ENCODE data around the gene PCMT1.
A peak's percentile ranks its signal among the peaks of the same experiment; 100 is the strongest.
"Not testable (repeated sequence)": the region's sequence is repeated elsewhere in the genome, so short reads cannot be mapped to it uniquely, and the experiment has no call there.

The PCMT1 gene

DNA sequence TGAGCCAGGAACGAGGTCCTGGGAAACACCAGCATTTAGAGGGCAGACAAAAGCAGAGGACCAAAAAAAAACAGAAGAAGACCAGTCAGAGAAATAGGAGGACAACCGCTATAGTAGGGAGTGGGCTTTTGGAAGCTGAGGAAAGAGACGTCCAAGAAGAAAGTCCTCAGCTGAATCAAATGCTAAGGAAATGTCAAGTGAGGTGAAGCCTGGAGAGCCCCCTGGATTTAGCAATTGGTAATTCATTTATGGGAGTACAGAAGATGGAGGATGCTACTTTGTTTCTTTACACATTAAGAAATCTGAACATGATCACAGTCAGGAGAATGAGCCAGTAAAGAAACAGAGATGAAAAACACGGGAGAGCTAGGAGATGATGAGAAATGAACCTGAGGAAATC lies 73.5 kb downstream of the PCMT1 start:
- DNase-seq = no peak

DNA sequence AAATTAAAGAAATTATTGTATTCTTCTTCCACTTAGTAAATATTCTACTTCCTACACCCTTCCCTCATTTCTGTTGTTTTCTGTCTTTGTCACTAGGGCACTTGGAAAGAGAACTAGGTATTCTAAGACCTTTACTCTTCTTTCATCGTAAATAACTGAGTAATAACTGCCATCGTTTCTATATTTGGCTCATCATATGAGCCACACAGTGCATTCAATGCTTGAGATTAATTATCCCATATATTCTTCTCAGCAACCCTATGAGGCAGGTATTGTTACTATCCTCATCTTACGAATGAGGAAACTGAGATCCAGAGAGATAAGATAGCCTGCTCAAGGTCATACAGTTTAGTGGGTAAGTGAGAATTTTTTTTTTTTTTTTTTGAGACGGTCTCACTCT lies 75.8 kb downstream of the PCMT1 start:
- DNase-seq = no peak

DNA sequence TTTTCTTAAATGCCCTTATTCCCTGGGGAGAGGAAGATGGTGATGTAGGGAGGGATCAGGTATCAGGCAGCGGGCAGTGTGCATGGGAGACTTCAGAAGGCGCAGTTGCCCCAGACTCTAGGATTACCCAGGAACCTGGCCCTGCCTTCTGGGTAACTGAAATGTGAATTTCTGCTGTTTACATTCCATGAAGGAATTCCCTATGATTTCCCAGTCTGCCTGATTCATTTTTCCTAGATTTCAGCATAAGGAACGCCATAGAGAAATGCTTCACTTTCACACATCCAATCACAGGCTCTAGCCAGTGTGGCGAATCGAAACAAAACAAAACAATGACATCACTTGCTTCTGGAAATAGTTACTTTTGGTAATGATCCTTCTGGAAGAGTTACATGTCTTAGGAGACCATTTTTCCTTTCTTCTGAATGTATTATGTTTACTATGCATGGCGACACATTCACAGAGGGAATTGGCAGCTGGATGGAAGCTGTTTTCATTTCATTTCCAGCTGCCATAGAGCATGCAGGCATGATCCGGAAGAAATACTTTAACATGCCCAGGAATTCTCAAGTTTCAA lies 81.3 kb downstream of the PCMT1 start:
- no peak for DNase-seq

DNA sequence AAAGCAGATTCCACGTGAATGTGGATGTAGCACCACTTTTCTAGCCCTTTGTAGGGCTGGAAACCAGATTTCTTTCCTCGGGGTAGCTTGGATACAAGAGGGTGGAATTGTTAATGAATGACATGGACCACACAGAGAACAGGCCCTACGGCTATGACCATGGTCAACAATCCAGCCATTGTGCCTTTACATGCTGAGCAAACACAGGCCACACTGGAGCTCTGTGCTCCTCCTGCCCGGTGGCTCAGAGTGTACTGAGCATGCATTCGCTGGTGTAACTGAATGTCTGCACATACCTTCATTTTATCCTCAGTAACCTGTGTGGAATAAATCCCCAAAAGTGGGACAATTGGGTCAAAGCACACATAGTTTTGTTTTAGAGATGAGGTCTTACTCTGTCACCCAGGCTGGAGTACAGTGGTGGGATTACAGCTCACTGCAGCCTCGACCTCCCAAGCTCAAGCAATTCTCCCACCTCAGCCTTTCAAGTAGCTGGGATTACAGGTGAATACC lies 81.8 kb downstream of the PCMT1 start:
- DNase-seq = no peak

DNA sequence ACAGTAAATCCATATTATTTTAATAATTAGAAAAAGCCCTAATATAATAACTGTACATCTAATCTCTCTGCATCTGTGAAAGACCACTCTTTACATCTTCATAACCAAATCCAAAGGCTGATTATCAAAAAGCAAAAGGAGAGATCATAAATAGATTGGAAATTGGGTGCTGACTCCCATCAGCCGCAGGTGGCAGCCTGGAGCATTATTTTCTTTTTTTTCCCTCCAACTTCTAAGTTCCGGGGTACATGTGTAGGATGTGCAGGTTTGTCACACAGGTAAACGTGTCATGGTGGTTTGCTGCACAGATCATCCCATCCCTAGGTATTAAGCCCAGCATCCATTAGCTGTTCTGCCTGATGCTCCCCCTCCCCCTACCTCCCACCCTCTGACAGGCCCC lies 84.1 kb downstream of the PCMT1 start:
- DNase-seq = no peak

DNA sequence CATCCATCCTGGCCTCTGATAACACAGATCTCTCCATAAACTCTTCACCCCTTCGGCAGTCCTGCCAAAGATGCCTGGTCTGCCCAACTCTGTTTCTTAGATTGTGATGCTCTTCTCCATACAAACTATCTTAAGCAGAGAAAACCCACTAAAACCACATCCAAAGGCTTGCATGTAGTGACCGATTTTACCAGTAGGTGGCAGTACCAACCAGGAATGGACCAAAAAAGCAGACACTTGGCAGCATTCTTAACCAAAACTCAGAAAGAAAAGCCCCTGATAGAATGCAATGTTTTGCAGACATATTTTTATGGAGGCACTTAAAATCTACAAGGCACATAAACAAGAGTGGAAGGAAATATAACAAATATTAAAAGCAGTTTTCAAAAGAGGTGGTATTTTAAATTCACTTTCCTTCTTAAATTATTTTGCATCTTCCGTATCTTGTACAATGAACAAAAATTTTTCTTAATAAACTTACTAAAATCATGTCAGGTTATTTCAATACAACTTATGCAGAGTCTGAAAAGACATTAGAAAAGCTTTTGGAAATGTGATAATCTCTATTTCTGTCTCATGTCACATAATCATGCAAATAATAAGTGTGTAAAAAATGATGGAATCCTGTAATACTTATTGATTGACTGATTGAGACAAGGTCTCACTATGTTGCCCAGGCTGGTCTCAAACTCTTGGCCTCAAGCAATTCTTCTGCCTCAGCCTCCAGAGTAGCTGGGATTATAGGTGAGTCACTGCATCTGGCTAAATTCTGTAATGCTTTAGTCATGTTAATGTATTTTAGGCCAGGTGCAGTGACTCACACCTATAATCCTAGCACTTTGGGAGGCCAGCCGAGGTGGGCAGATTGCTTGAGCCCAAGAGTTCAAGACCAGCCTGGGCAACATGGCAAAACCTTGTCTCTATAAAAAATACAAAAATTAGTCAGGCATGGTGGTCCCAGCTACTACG lies 85.3 kb downstream of the PCMT1 start:
- peak in 1 of 2 experiments; percentile 3 for DNase-seq

DNA sequence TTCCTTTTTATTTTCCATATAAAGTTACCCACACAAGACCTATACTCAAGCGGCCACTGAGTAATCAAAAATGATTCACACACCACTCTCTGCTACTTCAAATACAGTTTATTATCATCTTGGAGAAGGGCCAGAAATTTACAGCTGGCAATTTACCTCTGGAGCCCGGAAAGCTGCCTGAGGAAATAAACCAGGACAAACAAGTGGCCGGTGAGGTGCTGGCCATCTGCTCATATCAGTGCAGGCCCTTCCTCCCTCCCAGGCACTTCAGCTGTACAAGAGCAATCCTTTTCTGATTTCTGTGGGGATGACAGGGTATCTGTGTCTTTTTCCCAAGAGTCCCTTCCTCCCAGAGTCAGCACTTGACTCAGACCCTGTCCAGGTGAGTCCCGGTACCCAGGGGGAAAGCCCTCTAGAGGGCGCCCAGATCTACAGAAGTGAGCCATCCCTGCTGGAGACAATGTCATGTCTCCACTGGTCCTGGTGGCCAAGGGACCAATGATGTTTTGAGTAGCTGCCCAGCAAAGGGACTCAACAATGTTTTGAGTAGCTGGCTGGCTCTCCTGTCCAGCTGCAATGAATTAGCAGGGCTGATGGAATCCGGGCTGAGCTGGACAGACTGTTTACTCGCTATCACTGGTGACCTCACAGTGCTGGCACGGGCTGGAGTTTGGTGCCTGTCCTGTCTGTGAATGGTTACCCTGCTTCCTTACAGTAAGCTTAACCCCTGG lies 91.0 kb downstream of the PCMT1 start:
- DNase-seq = no peak

DNA sequence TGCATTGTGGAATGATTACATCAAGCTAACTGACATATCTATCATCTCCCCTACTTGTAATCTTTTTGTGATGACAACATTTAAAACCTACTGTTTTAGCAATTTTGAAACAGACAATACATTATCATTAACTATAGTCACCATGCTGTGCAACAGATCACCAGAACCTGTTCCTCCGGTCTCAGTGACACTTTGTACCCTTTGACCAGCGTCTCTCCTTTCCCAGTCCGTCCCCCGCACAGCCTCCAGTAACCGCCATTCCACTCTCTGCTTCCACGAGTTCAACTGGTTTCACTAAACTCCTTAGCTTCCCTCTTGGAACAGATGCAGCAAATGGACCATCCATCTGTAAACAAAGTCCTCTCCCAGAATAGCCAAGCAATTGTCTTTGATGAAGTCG lies 92.8 kb downstream of the PCMT1 start:
- no peak for DNase-seq

DNA sequence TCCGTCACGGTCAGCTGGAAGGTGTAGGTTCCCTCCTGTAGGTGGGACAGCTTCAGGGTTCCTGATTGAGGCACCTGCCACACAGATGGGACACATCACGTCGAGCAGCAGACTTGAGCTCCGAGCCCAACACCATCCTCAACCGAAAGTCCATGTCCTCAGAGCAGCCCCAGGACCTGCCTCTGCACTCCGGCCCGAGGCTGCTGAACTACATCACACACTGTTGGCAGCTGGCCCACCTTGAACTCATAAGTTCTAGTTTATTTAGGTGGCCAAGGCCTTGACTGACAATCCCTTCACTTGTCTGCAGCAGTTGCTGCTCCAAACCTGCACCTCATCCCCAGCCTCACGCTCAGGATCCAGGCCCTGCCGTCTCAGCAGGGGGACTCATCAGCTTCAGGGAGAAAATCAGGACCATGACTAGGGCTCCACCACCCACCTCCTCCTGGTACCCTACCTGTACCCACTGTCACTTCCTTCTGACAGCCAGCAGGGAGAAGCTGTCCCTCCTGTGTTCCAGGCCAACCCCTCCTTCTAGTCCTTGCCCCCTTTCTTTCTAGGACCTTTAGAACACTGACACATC lies 93.6 kb downstream of the PCMT1 start:
- DNase-seq = no peak

DNA sequence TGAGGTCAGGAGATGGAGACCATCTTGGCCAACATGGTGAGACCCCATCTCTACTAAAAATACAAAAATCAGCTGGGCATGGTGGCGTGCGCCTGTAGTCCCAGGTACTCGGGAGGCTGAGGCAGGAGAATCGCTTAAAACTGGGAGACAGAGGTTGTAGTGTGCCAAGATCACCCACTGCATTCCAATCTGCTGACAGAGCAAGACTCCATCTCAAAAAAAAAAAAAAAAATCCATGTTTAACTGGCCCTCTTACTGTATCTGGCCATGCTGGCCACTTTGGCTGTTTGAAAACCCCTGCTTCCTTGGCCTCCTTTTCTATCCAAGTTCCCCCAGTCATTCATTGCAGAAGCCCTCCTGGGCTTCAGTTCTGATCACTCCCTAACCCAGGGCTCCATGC lies 94.5 kb downstream of the PCMT1 start:
- DNase-seq = not testable (repeated sequence)

DNA sequence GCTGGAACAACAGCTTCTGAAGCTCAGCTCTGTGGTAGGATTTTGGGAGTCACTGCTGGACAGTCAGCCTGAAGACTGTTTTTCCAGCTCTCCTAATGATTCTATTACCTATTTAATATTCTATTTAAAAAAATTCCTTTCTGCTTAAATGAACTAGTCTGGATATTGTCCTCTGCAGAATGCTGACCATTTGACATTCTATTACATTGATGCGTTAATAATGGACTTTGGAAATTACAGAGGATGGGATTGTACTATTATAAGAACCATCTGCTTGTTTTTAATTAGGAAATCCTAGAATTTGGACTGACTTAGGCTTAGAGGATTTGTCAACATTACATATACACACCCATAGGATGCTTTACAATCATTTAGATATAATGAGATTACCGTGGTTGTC lies 94.9 kb downstream of the PCMT1 start:
- DNase-seq = no peak

DNA sequence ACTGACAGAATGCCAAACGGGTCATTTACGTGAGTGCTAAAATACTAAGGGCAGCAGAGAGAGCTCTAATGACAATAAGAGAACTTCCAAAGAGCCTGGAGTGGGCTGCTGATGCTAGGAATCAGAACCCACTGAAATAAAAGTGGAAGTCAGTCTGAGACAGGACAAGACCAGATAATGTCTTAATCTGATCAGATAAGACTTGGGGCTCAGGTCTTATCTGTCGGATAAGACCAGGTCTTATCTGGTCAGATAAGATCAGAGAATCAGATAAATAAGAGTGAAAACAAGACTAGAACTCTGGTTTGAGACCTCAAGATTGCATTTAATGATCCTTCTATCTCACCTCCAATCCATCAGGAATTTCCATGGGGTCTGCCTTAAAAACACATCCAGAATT lies 96.0 kb downstream of the PCMT1 start:
- no peak for DNase-seq

DNA sequence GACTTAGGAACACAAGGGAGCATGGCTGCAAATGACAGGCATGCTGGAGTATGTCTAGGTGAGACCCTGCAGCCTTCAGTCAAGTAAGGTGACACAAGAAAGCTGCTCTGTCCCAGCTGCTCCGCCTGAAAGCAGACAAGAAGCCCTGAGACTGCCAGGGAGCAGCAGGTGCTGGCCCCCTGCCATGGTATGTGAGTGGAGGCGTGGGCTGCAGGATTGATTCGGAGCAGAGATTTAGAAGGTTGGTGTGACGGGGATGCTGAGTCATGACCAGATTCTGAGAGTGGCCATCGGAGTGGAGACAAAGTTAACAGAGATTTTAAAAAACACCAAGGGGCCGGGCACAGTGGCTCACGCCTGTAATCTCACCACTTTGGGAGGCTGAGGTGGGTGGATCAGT lies 96.8 kb downstream of the PCMT1 start:
- no peak for DNase-seq

DNA sequence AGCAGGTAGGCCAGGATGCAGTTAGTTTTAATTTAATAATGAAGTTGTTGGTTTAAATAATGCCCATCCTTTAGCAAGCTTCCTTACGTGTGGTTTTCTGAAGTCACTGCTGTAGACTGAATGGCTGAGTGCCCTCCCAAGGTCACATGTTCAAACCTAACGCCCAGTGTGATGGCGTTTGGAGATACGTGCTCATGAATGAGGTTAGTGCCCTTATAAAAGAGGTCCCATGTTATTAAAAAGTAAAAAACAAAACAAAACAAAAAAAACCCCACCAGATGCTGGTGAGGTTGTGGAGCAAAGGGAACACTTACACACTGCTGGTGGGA lies 98.4 kb downstream of the PCMT1 start:
- no peak for DNase-seq

DNA sequence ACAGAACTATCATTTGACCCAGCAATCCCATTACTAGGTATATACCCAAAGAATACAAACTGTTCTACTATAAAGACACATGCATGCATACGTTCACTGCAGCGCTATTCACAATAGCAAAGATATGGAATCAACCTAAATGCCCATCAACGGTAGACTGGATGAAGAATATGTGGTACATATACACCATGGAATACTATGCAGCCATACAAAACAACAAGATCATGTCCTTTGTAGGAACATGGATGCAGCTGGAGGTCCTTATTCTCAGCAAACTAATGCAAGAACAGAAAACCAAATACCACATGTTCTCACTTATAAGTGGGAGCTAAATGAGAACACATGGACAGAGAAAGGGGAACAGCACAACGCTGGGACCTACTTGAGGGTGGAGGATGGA lies 98.8 kb downstream of the PCMT1 start:
- DNase-seq = not testable (repeated sequence)

DNA sequence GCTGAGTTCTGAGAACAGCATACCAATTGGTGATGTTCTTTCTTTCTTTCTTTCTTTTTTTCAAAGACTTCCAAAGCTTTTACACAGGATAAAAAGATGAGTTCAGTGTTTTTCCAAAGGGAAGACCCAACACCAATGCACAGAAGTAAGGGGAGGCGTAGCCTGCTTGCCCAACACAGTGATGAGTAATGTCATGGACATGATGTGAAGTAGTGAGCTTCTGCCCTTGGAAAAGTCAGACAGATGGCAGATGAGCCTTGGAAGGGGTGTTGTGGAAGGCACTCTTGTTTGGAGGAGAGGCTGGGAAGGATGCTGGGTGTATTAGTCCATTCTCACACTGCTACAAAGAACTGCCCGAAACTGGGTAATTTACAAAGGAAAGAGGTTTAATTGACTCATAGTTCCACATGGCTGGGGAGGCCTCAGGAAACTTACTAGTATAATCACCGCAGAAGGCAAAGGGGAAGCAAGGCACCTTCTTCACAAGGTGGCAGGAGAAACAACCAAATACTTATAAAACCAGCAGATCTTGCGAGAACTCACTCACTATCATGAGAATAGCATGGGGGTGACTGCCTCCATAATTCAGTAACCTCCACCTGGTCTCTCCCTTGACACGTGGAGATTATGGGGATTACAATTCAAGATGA lies 102.0 kb downstream of the PCMT1 start:
- DNase-seq = no peak

DNA sequence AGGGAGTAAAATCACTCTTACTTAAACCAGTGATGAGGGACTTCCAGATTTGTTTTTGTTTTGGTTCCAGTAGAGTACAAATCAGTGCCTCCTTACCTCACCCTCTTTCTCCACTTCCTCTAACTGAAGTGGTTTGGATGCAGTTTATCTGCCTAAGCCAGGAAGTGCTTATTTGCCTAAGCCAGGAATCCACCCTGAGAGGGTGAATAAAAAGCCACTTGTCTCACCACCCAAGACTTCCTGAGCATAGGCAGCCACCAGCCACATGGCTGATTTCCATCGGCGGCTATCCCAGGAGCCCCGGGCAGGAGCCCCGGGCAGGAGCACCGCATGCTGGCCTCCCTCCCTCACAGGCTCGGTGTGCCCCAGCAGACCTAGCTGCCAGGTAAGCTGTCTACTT lies 102.6 kb downstream of the PCMT1 start:
- no peak for DNase-seq

DNA sequence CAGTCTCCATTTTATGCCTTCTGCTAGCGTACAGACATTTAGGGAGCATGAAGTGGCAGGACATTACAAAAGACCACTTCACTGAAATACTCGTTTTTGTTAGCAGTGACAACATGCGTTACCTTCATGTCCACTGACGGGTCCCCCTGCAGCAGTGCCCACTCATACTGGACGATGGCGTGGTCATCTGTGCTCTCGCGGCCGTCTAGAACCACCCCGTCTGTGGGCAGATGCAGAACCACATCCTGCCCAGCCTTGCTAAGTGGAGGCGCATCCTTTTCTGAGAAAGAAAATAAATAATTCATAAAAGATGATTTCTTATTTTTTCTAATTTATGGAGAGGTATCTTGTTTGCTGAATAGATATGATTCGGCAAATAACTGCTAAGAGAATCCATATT lies 103.3 kb downstream of the PCMT1 start:
- no peak for DNase-seq

DNA sequence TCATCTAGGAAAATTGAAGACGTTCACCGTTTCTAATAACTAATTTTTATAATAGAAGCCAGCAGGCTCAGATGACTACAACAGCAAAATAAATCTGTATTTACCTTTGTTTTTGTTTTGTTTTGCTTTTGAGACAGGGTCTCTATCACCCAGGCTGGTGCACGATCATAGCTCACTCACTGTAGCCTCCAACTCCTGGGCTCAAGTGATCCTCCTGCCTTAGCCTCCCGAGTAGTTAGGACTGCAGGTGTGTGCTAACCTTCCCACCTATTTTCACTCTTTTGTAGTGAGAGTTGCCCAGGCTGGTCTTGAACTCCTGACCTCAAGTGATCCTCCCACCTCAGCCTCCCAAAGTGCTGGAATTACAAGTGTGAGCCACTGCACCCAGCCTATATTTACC lies 104.5 kb downstream of the PCMT1 start:
- not testable (repeated sequence) for DNase-seq

DNA sequence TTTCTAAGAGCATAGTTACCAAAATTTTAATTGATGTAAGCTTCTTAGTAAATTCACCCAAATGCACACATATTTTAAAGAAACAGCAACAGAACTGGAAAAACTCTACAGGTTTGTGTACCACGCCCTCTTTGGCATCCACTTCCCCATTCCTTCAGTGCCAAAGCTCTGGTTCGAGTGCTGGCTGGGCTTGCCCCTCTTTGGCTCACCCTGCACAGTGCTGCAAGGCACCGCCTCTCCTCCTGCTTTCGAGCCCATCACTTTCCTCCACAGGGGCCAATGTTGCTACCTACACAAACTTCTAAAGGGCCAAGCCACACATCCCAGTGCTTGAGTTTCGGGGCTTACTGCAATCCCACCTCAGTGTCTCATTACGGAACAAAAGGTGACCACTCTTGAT lies 105.0 kb downstream of the PCMT1 start:
- no peak for DNase-seq

DNA sequence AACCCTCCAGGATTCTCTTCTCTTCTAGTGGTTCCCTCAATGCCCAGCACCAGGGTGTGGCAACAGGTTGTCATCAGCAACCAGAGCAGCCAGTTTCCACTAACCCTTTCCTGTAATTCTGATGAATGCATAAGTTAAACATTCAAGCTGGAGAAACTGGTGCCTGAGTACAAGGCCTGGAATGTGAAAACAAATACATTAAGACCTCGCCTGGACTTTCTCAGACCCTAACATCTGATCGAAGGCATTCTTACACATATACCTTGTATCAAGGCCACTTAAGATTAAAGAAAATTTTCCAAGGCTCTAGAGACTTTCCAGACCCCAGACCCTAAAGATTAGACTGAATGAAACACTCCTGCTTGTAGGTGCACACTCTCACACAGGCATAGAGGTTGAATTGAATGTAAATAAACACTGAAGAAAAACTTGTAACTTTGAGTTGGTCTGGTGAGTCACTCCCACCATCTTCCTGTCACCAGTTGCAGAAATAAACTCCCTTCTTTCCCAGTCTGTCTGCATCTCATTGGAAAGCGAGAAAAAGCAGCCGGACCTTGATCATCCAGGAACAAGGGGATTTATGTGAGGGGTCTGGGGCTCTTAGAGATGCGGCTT lies 105.6 kb downstream of the PCMT1 start:
- DNase-seq = no peak

DNA sequence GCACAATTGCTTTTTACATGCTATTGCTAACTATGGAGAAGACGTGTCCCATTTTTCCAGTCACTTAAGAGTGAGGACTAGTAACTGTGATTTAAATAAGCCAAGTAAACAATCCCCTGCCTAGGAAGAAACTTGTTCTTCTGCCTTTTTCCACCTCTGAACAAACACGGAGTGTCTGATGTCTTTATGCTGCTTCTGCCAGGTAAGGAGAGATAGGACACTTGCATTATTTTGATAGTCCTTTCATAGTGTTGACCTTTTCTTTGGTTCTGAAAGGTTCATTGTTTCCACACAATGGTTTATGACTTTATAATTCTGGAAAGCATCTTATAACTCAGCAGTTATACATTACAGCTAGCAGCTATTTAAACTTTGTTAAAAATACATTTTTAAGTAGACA lies 106.2 kb downstream of the PCMT1 start:
- no peak for DNase-seq
